Esophagus mucosa (tissue), 1 donor: ENCODE data around the gene SNAP25. TPM values are rescaled to one million over a fixed set of nuclear protein-coding genes. Genes with fewer than 3 reads are reported as not detected.

Experiments used
- ATAC-seq: fragments of 200-7000 bp; cut with Tn5 transposase; one replicate; pipeline ENCODE4 v1.9.1; 2020
- total RNA-seq: library from RNA; stranded (reverse); gene quantifications from one replicate; pipeline ENCODE4 v1.2.4, GENCODE V29; 2023
- donor health status: DM: yes; HTN: yes; CAD: no.

SNAP25 gene
- total RNA-seq, 1 donor from 2014 or later, result 0.08 TPM

GRCh38 chr20:10306440-10307358 lies 88.1 kb downstream of the SNAP25 start:
- ATAC-seq, result no peak

GRCh38 chr20:10307359-10307735 lies 88.7 kb downstream of the SNAP25 start:
- ATAC-seq, result no peak

GRCh38 chr20:10308652-10309051 lies 90.0 kb downstream of the SNAP25 start:
- ATAC-seq, result no peak

DNA sequence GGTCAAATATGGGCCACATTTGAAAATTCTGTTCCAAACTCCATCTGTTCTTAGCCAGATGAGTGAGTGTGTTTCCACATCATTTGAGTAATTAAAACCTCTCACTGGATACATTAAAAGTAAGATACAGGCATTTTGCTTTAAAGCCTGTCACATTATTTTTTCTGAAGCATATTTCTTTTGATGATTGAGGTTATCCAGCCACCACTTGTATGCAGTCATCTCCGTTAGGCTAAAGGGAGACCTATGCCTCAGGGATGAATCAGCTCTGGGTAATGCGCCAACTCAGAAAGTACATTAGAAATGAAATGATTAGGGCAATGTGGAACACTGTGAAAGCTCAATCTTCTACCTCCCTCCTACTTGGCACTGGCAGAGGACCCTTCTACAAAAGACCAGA lies 90.7 kb downstream of the SNAP25 start:
- ATAC-seq, result no peak

- ATAC-seq, result no peak
Measured at GRCh38 chr20:10312111-10312510, 93.5 kb downstream of the SNAP25 start.

DNA sequence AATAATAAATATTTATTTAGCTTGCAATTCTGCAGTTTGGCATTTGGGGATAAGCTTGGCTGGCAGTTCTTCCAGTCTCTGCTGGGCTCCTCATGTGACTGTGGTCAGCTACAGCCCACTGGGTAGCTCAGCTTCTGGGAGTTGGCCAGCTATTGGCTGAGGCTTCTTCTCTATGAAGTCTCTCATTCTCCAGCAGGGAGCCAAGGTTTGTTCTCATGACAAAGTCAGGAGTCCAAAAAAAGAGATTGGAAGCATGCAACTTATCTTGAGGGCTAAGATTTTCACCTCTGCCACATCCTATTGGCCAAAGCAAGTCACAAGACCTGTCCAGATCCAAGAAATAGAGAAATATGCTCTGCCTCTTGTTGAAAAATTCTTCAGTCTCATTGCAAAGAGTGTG lies 94.6 kb downstream of the SNAP25 start:
- ATAC-seq, result no peak

DNA sequence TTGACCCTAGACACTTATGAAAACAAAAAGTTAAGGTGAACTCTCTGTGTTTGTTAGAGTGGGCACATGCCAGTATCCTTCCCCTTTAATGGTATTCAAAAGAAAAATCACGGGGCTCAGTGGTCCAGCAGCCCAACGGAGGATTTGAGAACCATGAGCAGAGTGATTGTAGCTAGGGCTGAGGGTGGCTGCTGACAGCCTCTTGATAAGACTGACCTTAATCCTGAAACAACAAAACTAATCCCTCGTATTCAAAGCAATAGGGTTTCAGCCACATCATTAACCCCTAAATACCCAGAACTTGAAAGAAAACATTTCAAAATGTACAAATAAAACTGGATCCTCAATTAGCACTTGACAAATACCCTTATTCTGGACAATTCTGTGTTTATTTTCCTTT lies 95.1 kb downstream of the SNAP25 start:
- no peak for ATAC-seq

DNA sequence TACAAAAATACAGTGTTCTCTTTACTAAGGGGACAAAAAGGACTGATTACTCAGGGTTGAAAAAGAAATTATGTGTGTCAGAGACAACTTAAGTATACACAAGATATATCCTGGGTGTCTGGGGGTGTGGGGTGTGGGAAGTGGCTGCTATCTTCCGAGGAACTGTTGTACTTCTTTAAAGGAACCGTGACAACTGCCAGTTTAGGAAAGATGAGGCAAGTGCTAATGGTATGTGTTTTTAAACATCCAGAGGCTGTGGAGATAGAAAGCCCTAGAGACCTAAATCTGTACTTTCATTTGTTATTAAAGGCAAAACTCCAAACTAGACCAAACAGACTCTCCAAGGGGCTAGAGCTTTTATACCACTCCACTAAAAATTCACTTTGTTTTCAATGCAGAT lies 95.6 kb downstream of the SNAP25 start:
- no peak for ATAC-seq

DNA sequence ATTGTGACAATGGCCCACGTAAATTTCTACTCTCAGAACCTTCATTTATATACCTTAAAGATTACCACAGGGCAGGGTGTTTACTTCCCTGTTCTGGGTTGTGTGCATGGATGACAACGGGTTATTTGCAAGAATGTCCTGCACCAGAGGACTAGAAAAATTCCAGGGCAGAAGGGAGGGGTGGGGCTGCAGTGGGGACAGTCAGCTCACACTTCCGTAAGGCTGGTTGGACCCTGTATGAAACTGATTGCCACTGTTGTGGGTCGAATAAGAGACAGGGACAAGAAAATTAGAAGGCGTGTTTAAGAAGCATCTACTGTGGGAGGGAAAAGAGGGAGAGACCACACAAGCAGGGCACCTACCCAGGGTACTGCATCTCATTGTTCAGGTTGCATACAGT lies 96.5 kb downstream of the SNAP25 start:
- ATAC-seq, result no peak

DNA sequence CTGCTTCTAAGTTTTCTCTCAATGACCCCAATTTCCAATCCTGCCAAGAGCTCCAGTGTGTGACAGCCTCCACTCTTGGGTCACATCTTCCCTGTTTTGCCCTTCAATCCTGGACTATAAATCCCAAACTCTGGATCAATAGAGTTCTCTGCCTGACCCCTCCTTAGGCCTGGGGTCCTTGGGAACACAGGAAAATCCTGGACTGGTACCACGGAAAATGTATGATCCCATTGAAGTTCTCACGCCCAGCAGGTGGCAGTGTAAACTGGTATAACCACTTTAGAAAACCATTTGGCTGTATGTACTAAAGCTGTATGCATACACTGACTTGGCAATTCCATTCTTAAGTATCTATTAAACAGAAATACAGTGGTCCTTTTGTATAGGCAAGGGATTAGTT lies 98.0 kb downstream of the SNAP25 start:
- peak; percentile 44 for ATAC-seq

GRCh38 chr20:10318291-10319024 lies 99.8 kb downstream of the SNAP25 start:
- ATAC-seq, result no peak

DNA sequence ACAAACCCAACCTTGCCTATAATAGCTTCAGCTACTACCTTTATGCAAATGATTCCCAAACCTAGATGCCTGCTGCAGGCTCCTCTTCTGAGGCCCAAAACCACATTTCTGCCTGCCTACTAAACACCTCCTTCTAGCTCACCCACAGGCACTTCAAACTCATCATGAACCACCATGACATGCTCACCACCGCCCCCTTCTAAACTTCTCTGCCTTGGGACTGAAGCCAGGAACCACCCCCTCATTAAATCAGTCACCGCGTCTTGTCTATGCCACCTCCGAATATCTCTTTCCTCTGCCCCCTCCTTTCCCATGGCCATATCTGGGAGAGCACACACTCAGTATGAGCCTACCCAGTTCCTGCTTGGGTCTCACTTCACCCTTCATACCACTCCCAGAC lies 101.2 kb downstream of the SNAP25 start:
- no peak for ATAC-seq

- no peak for ATAC-seq
Measured at GRCh38 chr20:10321138-10321717, 102.6 kb downstream of the SNAP25 start.

- no peak for ATAC-seq
Measured at GRCh38 chr20:10322073-10323012, 103.7 kb downstream of the SNAP25 start.

GRCh38 chr20:10323729-10324128 lies 105.1 kb downstream of the SNAP25 start:
- no peak for ATAC-seq

DNA sequence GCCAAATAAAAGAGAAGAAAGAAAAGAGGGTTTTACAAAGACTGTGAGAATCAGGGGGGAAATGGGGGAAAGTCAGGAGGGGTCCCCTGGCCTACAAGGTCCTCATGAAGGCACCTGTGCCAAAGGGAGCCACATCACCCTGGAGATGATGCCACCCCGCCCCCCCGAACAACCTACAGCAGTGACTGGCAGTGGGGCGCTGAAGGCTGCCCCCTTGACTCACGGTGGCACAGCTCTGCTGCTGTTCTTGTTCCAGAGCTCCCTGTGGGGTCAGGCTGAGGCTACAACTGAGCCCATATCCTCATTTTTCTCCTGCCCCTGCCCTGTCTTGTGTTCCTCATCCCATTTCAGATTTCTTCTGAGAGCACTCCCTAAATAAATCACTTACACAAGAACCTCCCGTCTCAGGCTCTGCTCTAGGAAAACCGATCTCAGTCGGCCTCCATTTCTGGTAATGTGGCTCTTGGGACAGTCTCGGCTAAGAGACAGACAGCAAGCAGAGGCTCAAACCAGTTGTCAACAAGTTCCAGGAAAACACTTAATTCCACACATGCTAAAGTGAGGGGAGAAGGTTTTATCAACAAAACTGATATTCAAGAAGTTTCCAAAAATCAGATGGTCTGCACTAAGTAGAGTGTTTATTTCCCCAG lies 105.7 kb downstream of the SNAP25 start:
- ATAC-seq, result no peak

DNA sequence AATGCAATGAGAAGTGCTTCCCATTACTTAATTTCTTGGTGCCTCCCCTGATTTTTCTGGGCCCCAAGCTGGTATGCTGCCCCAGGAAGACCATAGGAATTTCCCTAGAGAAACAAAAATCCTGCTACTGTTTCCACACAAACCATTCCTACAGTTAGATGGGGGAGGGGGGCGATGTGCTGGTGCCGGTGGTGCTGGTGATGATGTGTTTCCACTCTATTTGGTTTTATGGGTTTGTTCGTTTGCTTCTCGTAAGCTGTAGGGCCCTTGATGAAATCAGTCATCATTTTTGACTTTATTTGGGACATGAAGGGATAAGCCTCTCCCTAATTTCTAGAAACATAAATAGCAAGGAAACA lies 110.2 kb downstream of the SNAP25 start:
- ATAC-seq, result no peak

DNA sequence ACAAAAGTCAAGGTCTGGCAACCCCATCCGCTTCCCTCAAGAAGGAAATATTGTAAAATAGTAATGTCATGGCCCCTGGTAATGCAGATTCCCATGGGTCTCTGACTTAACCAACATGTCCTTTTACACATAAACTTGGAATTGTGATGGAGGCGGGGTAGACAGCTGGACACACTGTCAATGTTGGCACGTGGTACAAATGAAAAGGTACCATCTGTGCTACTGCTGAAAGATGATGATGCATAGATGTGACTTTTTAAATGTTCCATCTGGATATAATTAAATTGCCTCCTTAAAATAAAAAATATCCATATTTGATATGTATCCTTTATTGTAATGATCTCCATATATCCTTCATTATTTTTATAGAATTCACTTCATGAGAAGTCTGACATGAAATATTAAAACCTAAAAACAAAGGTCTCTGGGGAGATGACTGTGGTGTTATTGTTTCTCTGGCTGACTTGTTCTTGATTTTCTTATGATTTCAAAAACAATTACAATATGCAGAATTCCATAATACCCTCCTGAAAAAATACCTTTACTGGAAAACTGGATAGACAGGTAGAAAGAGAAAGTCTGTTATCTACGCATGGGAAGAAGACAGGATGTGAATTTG lies 110.9 kb downstream of the SNAP25 start:
- no peak for ATAC-seq

GRCh38 chr20:10330071-10330470 lies 111.4 kb downstream of the SNAP25 start:
- ATAC-seq, result no peak

GRCh38 chr20:10332656-10333415 lies 114.2 kb downstream of the SNAP25 start:
- no peak for ATAC-seq
